Measurements from ENCODE around the gene RFNG. TPM values are rescaled to one million over a fixed set of nuclear protein-coding genes. Genes with fewer than 3 reads are reported as not detected.

The RFNG gene
- total and polyA plus RNA-seq, 10 of the 15 experiments (the other 5 are each of a cell fraction or from before 2014, with no cell fraction given): 0.10 to 19.6 (median 6.2) TPM

DNA sequence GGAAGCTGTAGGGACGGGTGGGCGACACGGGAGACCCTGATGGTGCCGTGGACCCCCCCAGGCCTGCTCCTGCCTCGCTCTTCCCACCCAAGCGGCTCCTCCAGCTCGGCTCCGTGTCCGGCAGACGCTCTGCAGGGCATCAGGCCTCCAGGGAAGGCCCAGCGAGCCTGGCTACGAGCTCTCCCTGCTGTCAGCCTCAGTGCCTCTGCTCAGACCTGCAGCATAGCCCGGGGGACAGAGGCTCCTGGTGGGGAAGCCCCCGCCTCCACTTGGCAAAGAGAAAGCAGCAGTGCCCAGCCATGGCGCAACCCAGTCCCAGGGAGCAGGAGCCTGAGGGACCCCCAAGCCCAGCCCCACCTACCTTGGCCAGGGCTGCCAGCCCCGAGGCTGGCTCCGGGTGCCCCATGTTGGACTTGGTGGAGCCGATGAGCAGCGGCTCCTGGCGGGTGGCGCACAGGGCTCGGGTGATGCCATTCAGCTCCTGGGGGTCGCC, 40.5 kb upstream of the RFNG start (continued):
- TF ChIP-seq, protein P1, sequence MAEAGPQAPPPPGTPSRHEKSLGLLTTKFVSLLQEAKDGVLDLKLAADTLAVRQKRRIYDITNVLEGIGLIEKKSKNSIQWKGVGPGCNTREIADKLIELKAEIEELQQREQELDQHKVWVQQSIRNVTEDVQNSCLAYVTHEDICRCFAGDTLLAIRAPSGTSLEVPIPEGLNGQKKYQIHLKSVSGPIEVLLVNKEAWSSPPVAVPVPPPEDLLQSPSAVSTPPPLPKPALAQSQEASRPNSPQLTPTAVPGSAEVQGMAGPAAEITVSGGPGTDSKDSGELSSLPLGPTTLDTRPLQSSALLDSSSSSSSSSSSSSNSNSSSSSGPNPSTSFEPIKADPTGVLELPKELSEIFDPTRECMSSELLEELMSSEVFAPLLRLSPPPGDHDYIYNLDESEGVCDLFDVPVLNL (IDR thresholded peaks at IDR 0.05; ENCODE audit: low read depth, low read length): no peak

DNA sequence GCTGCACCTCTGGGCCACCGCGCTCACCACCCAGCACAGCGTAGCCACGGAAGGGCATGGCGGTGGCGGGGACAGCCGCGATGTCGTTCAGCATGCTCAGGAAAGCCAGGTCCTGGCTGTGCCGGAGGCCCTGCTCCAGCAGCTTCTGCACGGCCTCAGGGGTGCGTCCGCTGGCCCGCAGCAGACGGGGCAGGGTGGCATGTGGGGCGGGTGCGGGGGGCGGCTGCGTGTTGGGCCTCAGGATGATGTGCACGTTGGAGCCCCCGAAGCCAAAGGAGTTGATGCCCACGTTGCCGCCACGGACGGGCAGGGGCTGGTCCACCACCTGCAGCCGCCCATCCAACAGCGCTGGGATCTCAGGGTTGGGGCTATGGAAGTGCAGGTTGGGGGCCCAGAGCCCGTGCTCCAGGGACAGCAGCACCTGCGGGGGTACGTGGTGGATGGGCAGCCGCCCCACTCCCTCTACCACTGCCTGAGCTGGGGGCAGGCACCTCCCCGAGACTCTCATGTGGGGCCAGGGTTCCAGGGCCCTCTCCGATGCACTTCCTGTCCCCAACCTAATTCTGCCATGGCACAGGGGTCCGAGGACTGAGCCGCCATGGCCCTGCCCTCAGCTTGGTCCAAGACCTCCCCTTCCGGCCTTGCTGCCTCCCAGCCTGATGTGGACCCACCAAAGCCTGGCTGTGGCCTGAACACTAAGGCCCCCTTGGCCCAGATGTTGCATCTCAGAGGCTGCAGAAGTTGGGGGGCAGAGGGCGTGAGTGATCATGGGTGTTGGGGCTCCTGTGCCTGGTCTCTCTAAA, 39.9 kb upstream of the RFNG start:
- H3K4me2 ChIP-seq (ENCODE audit: control insufficient read depth, insufficient read depth): no peak overlapping the region
- no peak overlapping the region for H3K4me3 ChIP-seq
- no peak for ATAC-seq
- intact Hi-C loops (cut with micrococcal nuclease; ENCODE audit: unreplicated experiment) (no loop called here), in situ Hi-C loops (cut with MboI) (no loop called here)
- no TSS peak for BruUV-seq (replicated peaks)
- peaks cover 15 to 73% of the 10 kb centered on the region in 2 experiments for H3K36me3 ChIP-seq (ENCODE audit: control insufficient read depth in 2 of 2, insufficient read depth in 2 of 2, low read length in 1 of 2)
- TF ChIP-seq POLR2AphosphoS5 (IDR thresholded peaks at IDR 0.05; ENCODE audit: low read length) (peak; percentile 22; the same call in 1 of the 2 replicates), BCL11A (IDR thresholded peaks at IDR 0.05; ENCODE audit: low read depth, low read length) (no peak)
- DNase-seq (ENCODE audit: low read depth, low spot score): no peak
- H3K4me1 ChIP-seq (ENCODE audit: control insufficient read depth, insufficient read depth, low read length): peaks cover 4% of the 10 kb centered on the region
- no peak overlapping the region for H2AFZ ChIP-seq (ENCODE audit: control insufficient read depth, low read depth, low read length)
- H3K79me2 ChIP-seq (ENCODE audit: control insufficient read depth, insufficient read depth, low read length): peaks cover 15% of the 10 kb centered on the region
- SMC1A ChIA-PET (ENCODE audit: uncharacterized antibody, unreplicated experiment): no interaction called here
- RAD21 ChIA-PET (ENCODE audit: unreplicated experiment): no interaction called here
- 98% methylated on average over 26 of the region's 37 CpGs for WGBS (ENCODE audit: insufficient coverage, insufficient replicate concordance, low lambda C conversion rate, missing lambda C conversion rate)
- H3K27me3 ChIP-seq (replicated peaks in 1 of 2; ENCODE audit: control insufficient read depth in 2 of 2, insufficient read depth in 2 of 2, low read length in 1 of 2): no peaks in the 10 kb centered on the region
- CTCF ChIA-PET: no interaction called here
- H3K9me3 ChIP-seq (replicated peaks; ENCODE audit: control insufficient read depth, insufficient read depth, low read length): no peaks in the 10 kb centered on the region
- POLR2A ChIA-PET: no interaction called here
- H3K9ac ChIP-seq (ENCODE audit: control insufficient read depth, insufficient read depth, low read length): no peak overlapping the region
- no peak for FAIRE-seq
- no peak overlapping the region for H3K27ac ChIP-seq (ENCODE audit: control insufficient read depth, insufficient read depth)
- H4K20me1 ChIP-seq (ENCODE audit: control insufficient read depth, insufficient read depth): no peaks in the 10 kb centered on the region
